Left colon (tissue), 2 donors: Measurements from ENCODE around the gene OR2S2. TPM values are rescaled to one million over a fixed set of nuclear protein-coding genes. Genes with fewer than 3 reads are reported as not detected.
"Not testable (repeated sequence)": the region's sequence is repeated elsewhere in the genome, so short reads cannot be mapped to it uniquely, and the experiment has no call there.

Source experiments
- ATAC-seq: fragments of 200-7000 bp; cut with Tn5 transposase; one replicate; pipeline ENCODE4 v1.9.1; 2020; ENCODE audit warnings: mild to moderate bottlenecking, moderate library complexity
- DNase-seq, 2 donors: peaks; one replicate each; pipeline ENCODE4 v3.0.0-alpha.2; 2020
- intact Hi-C, 2 donors: fragments of 100-400 bp; cut with DNase I in 1 of 2; cut with micrococcal nuclease in 1 of 2; formaldehyde crosslinking; loops; one replicate each; pipeline versions ENCODE4 v1.11.2 to v1.14.0; 2022; cut with DNase I, micrococcal nuclease
- long read RNA-seq: library from polyadenylated mRNA; unstranded; transcript quantifications from one replicate; pipeline ENCODE4 v2.0.0, GENCODE V29; 2021
- total RNA-seq, 2 donors: library from RNA; stranded (reverse); fragmentation: NEBNext Ultra II Directional; extraction: Animal tissue kit (Norgen Biotek cat#: 25700); gene quantifications; one replicate each; pipeline ENCODE4 v1.2.1, GENCODE V29; 2021
- donor health status: DM: no; HTN: no; CAD: no.
- donor health status: DM: yes; HTN: yes; CAD: no.

OR2S2 gene
- not detected for total RNA-seq
- long read RNA-seq: 0 reads

GRCh38 chr9:35958104-35958837, at the start of gene OR2S2:
Gene OR2S2, minus strand, starts transcription at chr9:35958154. Its CDS starts 56 bp downstream, at chr9:35958098.
- DNase-seq (no peak), ATAC-seq (no peak)
- intact Hi-C loops: loop anchor here in 1 of 2 donors (5.0 to 10.0 kb wide), 3 partner anchors 49 to 377 kb away; no protein-coding TSS in a partner anchor

DNA sequence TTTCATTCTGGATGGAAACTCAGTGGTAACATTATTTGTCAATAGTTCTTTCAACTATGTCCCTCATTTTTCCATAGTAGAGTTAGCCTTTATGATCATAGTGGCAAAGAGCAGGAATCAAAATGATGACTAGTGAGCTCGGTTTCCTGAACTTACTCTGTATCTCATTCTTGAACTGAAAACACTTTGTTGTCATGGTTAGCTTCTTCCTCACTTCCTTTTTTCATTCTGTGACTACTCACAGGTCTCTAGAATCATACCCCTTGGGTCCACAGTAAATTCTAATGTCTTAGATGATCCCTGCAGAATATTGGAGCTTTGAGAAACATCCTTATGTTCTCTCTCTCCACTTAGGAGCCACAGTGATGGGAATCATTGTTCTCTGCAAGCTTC, 49.4 kb upstream of the OR2S2 start:
- intact Hi-C loops: loop anchor here in 1 of 2 donors (5.0 kb wide), 1 partner anchor 50 kb away; the partner anchor contains the start of gene OR2S2
- no peak for ATAC-seq
- no peak for DNase-seq

DNA sequence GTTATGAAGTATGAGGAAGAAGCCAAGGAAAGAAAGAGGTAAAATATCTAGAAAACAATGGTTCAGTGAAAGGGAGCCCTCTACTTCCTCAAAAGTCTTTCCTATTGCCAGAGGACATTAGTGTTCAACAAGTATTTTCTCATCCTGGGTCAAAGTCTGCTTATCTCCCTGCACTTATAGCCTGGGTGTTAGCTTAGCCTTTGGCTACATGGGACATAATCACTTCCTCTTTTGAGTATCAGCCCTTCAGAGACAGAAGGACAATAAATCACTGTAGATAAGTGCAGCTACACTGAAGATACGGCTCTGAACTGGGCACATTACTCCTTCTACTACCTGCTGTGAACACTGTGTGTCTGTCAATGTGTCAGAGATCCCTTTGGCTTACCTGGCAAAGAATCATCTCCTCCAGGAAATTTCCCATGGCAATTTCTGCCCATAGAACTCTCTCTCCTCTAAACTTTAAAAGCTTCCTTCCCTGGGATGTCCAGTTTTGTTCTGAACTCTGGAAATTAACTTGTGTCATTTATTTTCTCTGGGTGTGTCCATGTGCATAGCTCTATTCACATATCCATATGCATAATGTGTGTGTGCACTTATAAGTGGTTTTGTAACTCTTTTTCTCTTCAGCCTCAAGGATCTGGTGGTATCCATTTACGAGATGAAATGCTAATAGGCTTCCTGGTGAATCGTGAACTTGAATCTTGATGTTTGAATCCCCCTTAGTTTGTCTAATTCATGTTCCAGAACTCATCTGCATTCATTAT, 48.8 kb upstream of the OR2S2 start:
- DNase-seq: peak in 1 of 2 donors; percentile 35

GRCh38 chr9:36005891-36006290, 47.9 kb upstream of the OR2S2 start:
- DNase-seq (no peak), ATAC-seq (no peak)
- intact Hi-C loops: loop anchor here in 1 of 2 donors (5.0 kb wide), 1 partner anchor 49 kb away; the partner anchor contains the start of gene OR2S2

More for the DNA sequence above, 48.8 kb upstream of the OR2S2 start:
- intact Hi-C loops: loop anchor here in 1 of 2 donors (5.0 kb wide), 1 partner anchor 49 kb away; the partner anchor contains the start of gene OR2S2
- peak; percentile 95 for ATAC-seq

DNA sequence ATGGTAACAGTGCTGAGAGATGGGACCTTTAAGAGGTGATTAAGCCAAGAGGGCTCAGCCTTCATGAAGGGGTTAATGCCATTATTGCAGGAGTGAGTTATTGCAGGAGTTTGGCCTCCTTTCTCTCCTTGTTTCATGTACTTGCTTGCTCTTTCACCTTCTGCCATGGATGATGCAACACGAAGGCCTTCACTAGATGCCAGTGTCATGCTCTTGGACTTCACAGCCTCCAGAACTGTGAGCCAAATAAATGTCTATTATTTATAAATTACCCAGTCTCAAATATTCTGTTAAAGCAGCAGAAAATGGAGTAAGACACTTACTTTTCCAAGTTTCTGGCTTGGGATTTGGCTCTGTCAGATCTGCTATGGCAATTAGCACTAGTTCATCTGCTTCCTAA, 40.4 kb upstream of the OR2S2 start:
- intact Hi-C loops: no loop called here

DNA sequence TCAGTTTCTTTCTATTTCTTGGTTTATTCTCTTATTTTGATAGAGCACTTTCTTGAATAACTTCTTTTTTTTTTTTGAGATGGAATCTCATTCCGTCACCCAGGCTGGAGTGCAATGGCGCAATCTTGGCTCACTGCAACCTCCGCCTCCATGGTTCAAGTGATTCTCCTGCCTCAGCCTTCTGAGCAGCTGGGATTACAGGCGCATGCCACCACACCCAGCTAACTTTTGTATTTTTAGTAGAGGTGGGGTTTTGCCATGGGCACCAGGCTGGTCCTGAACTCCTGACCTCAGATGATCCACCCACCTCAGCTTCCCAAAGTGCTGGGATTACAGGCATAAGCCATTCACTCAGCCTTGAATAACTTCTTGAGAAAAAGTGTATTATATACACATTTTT, 39.1 kb upstream of the OR2S2 start:
- DNase-seq, intact Hi-C loops, ATAC-seq: not testable (repeated sequence)

More for the DNA sequence above, 40.4 kb upstream of the OR2S2 start:
- ATAC-seq (no peak), DNase-seq (no peak)

GRCh38 chr9:35996358-35996970, 38.5 kb upstream of the OR2S2 start:
- intact Hi-C loops: no loop called here
- ATAC-seq (no peak), DNase-seq (no peak)

GRCh38 chr9:35994959-35995358, 37.0 kb upstream of the OR2S2 start:
- intact Hi-C loops: no loop called here
- ATAC-seq: no peak
- DNase-seq: no peak

DNA sequence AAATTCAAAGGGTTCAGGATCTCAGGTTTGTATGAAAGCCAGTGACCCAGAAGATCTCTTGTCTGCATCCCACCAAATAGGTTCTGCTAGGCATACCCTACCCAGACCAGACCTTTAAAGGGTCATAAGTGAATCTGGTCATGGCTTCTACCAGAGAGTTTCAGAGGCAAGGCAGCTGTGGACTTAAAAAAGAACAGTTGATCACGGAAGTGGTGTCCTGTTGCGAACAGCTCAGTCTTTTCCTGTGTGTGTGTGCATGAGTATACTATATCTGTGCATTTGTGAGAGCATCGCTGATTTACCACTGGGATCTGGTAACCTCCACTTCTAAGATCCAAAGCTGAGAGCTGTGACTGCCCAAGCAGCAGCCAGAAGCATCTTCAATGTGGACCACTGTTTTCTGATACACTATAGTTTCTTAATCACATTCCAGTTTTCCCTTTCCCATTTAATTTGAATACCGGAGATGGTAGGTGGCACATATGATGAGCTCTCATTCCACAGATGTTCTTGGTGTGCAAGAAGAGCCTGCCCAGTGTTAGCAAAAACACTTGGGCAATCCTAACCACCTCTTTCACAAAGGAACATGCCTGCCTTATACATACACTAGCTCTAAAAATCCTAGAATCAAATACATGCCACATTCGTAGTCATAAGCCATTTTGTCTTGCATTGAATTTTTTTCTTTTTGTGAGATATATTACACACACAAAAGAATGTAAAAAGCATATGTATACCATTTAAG, 36.2 kb upstream of the OR2S2 start:
- DNase-seq (no peak), ATAC-seq (no peak)
- intact Hi-C loops: no loop called here

DNA sequence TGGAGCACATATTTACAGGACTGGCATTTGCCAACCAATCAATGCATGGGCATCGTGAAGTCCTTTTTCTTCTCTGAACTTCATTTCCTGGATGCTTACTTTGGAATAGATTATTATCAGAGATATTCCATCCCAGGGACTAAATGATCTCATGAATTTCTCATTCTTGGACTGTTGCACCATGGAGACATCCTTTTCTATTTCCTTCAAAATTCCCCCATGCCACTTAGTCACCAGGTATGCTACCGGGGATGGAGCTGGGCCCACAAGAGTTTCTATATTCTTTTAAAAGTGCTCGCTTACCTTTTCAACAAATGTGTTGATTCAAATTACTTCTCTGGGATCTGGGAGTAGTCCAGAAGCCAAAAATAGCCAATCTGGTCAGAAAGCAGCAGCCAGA, 35.2 kb upstream of the OR2S2 start:
- DNase-seq, ATAC-seq, intact Hi-C loops: not testable (repeated sequence)

GRCh38 chr9:35990155-35990554, 32.2 kb upstream of the OR2S2 start:
- DNase-seq: no peak
- no peak for ATAC-seq
- intact Hi-C loops: no loop called here

DNA sequence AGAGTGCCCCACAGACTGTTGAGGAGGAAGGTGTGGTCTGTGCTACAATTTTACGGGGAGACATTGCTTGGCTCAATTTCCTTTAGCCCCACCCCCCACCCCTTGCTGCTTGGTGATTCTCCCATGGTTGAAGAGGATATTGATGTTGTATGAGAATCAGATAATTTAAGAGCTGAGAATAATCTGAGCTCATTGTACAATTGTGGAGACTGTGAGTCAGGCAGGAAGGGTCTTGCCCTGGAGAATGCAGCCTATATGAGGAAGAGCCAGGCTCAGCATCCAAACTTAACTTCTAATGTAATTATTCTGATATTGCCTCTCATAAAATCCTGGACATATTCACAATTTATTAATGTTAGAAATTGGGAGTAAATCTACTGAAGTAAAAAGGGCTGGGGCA, 26.1 kb upstream of the OR2S2 start:
- DNase-seq (no peak), ATAC-seq (no peak)
- intact Hi-C loops: no loop called here

DNA sequence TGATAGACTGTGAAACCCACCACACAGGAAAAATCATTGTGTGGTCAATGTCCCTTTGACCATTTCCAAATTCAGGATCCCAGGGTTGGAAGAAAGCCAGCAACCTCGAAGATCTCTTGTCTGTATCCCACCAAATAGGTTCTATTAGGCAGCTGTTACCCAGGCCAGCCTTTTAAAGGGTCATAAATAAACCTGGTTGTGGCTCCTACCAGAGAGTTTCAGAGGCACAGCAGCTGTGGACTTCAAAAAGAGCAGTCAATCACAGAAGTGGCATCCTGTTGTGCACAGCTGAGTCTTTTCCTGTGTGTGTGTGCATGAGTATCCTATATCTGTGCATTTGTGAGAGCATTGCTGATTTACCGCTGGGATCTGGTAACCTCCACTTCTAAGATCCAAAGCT, 23.7 kb upstream of the OR2S2 start:
- ATAC-seq (no peak), DNase-seq (no peak)
- intact Hi-C loops: no loop called here

DNA sequence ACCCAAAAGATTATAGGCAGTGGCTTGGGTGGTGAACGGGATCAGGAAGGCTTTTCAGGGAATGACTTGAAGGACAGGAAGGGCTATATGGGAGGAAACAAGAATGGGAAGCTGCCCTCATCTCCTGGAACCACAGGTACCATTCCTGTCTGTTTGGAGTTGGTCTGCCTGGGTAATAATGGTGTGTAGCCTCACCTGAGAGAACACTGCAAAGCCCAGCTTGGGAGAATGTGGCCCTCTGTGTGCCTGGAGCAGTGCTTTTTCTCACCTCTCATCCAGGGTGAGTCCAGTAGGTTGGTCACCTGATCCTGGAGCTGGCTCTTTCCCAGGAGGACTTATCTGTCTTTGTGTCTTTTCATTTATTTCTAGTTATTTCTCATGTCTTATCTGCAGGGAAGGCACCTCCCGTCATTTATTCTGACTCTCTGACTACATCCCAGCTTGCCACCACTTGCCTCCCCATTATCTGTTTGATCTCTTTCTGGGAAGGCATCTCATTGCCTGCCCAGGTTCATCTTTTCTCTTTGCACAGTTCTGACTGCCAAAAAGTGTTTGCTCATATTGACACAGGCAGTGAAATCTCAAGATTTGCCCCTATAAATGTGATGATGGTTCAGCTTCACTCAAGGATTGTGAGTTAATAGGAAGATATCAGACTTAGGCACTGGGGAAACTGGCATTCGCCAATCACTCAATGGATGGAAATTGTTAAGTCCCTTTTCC, 22.5 kb upstream of the OR2S2 start:
- no peak for DNase-seq

DNA sequence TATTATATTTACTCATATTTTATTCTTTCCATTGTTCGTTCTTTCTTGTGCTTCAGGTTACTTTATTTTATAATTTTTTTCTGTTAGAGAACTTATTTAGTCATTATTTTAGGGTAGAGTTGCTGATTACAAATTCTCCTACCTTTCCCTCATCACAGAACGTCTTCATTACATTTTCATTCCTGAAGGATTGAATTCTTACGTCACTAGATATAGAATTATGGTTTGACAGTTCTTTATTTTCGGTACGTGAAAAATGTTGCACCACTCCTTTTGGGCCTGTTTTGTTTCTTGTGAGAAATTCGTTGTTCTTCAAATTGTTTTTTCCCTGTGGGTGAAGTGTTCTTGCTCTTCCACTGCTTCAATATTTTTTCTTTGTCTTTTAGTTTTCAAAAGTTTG, 20.8 kb upstream of the OR2S2 start:
- ATAC-seq (no peak), DNase-seq (no peak)
- intact Hi-C loops: no loop called here

More for the DNA sequence above, 22.5 kb upstream of the OR2S2 start:
- intact Hi-C loops: no loop called here
- ATAC-seq: no peak

DNA sequence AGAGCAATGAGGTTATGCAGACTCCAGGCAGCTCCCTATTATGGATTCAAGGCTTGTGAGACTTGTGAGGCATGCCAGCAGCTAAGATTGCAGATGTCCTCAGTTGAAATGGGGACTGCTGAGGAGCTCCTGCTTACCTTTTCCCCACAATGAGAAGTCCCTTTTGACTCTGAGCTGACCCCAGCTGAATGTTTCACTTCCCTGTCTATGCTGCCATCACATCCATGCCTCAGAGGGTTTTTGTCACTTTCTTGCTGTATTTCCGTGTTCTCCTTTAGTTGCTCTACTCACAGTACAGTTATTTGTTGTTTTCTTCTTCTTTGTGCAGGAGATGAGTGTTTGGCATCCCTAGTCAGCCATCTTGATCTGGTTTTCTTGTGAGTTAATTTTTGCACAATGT, 18.8 kb upstream of the OR2S2 start:
- intact Hi-C loops: no loop called here
- DNase-seq (no peak), ATAC-seq (no peak)

GRCh38 chr9:35974800-35975199, 16.8 kb upstream of the OR2S2 start:
- DNase-seq (no peak), ATAC-seq (no peak)
- intact Hi-C loops: no loop called here

GRCh38 chr9:35972093-35972492, 14.1 kb upstream of the OR2S2 start:
- intact Hi-C loops: no loop called here
- DNase-seq: no peak
- ATAC-seq: no peak
